ENCODE data around the gene MICU1. TPM values are rescaled to one million over a fixed set of nuclear protein-coding genes. Genes with fewer than 3 reads are reported as not detected.
"Not testable (repeated sequence)": the region's sequence is repeated elsewhere in the genome, so short reads cannot be mapped to it uniquely, and the experiment has no call there.

The MICU1 gene
- total RNA-seq, 1 experiment from 2014 or later, result 89.4 TPM

GRCh38 chr10:72649291-72649690 lies 23.4 kb upstream of the MICU1 start:
- CTCF ChIA-PET, result interaction anchor here (1.1 kb wide), 1 partner anchor 13 kb away, joined by 5 read pairs; no protein-coding TSS in a partner anchor
- no peak for TF ChIP-seq CTCF (IDR thresholded peaks at IDR 0.05; ENCODE audit: unreplicated experiment)
- intact Hi-C loops (cut with micrococcal nuclease; ENCODE audit: unreplicated experiment), result no loop called here
- Mint-ChIP-seq H3K9me3 (ENCODE audit: low read depth, unreplicated experiment) (no peaks in the 10 kb centered on the region), H3K4me1 (ENCODE audit: low read depth, unreplicated experiment) (no peaks in the 10 kb centered on the region), H3K4me3 (ENCODE audit: low read depth, unreplicated experiment) (no peak overlapping the region), H3K27me3 (ENCODE audit: unreplicated experiment) (no peaks in the 10 kb centered on the region), H3K36me3 (ENCODE audit: insufficient read depth, unreplicated experiment) (no peaks in the 10 kb centered on the region), H3K27ac (ENCODE audit: unreplicated experiment) (no peak overlapping the region)
- DNase-seq, result no peak
- no TSS peak for BruUV-seq (replicated peaks)

- H3K9me3 Mint-ChIP-seq (ENCODE audit: low read depth, unreplicated experiment), result no peaks in the 10 kb centered on the region
- BruUV-seq (replicated peaks), result no TSS peak
- no peaks in the 10 kb centered on the region for H3K27me3 Mint-ChIP-seq (ENCODE audit: unreplicated experiment)
- intact Hi-C loops (cut with micrococcal nuclease; ENCODE audit: unreplicated experiment), result no loop called here
- no peaks in the 10 kb centered on the region for H3K4me1 Mint-ChIP-seq (ENCODE audit: low read depth, unreplicated experiment)
- H3K27ac Mint-ChIP-seq (ENCODE audit: unreplicated experiment), result no peak overlapping the region
- H3K4me3 Mint-ChIP-seq (ENCODE audit: low read depth, unreplicated experiment), result no peak overlapping the region
- CTCF ChIA-PET, result no interaction called here
- TF ChIP-seq CTCF (IDR thresholded peaks at IDR 0.05; ENCODE audit: unreplicated experiment), result no peak
- DNase-seq, result no peak
- H3K36me3 Mint-ChIP-seq (ENCODE audit: insufficient read depth, unreplicated experiment), result no peaks in the 10 kb centered on the region
These were observed 22.4 kb upstream of the MICU1 start for GRCh38 chr10:72648301-72648700.

GRCh38 chr10:72646971-72647370 lies 21.1 kb upstream of the MICU1 start:
- CTCF ChIA-PET, result interaction anchor here (0.6 to 0.9 kb wide), 2 partner anchors 16 to 38 kb away, joined by 3 to 6 read pairs; no protein-coding TSS in a partner anchor
- intact Hi-C loops (cut with micrococcal nuclease; ENCODE audit: unreplicated experiment); H3K4me3 Mint-ChIP-seq (ENCODE audit: low read depth, unreplicated experiment); BruUV-seq (replicated peaks); H3K9me3 Mint-ChIP-seq (ENCODE audit: low read depth, unreplicated experiment); H3K4me1 Mint-ChIP-seq (ENCODE audit: low read depth, unreplicated experiment); H3K36me3 Mint-ChIP-seq (ENCODE audit: insufficient read depth, unreplicated experiment); H3K27me3 Mint-ChIP-seq (ENCODE audit: unreplicated experiment); H3K27ac Mint-ChIP-seq (ENCODE audit: unreplicated experiment); DNase-seq: not testable (repeated sequence)

- CTCF ChIA-PET, result interaction anchor here (0.5 to 0.9 kb wide), 4 partner anchors 9 to 169 kb away, joined by 3 to 5 read pairs (median 4); no protein-coding TSS in a partner anchor
- Mint-ChIP-seq H3K4me1 (ENCODE audit: low read depth, unreplicated experiment) (peaks cover 7% of the 10 kb centered on the region), H3K4me3 (ENCODE audit: low read depth, unreplicated experiment) (no peak overlapping the region), H3K27me3 (ENCODE audit: unreplicated experiment) (no peaks in the 10 kb centered on the region), H3K27ac (ENCODE audit: unreplicated experiment) (no peak overlapping the region), H3K36me3 (ENCODE audit: insufficient read depth, unreplicated experiment) (no peaks in the 10 kb centered on the region), H3K9me3 (ENCODE audit: low read depth, unreplicated experiment) (no peaks in the 10 kb centered on the region)
- no peak for DNase-seq
- intact Hi-C loops (cut with micrococcal nuclease; ENCODE audit: unreplicated experiment), result no loop called here
- no peak for TF ChIP-seq CTCF (IDR thresholded peaks at IDR 0.05; ENCODE audit: unreplicated experiment)
- no TSS peak for BruUV-seq (replicated peaks)
These were observed 19.5 kb upstream of the MICU1 start for GRCh38 chr10:72645263-72645858.

GRCh38 chr10:72642318-72642717 lies 16.4 kb upstream of the MICU1 start:
- DNase-seq, result no peak
- TF ChIP-seq CTCF (IDR thresholded peaks at IDR 0.05; ENCODE audit: unreplicated experiment), result no peak
- Mint-ChIP-seq H3K27me3 (ENCODE audit: unreplicated experiment) (no peaks in the 10 kb centered on the region), H3K36me3 (ENCODE audit: insufficient read depth, unreplicated experiment) (peaks cover 10% of the 10 kb centered on the region), H3K4me3 (ENCODE audit: low read depth, unreplicated experiment) (no peak overlapping the region), H3K4me1 (ENCODE audit: low read depth, unreplicated experiment) (peaks cover 33% of the 10 kb centered on the region), H3K27ac (ENCODE audit: unreplicated experiment) (no peak overlapping the region), H3K9me3 (ENCODE audit: low read depth, unreplicated experiment) (no peaks in the 10 kb centered on the region)
- intact Hi-C loops (cut with micrococcal nuclease; ENCODE audit: unreplicated experiment), result no loop called here
- CTCF ChIA-PET, result no interaction called here
- BruUV-seq (replicated peaks), result no TSS peak

Measured in Calu3 (cell line).